GM19395 (cell line): ENCODE measurements around the gene ABR.
A peak's percentile ranks its signal among the peaks of the same experiment; 100 is the strongest.
"Not testable (repeated sequence)": the region's sequence is repeated elsewhere in the genome, so short reads cannot be mapped to it uniquely, and the experiment has no call there.

Source experiments
- ATAC-seq: cut with Tn5 transposase; IDR thresholded peaks from one replicate; pipeline ENCODE4 v1.9.1; 2021; ENCODE audit warnings: mild to moderate bottlenecking, moderate library complexity; ENCODE audit not compliant: unreplicated experiment

Gene ABR

DNA sequence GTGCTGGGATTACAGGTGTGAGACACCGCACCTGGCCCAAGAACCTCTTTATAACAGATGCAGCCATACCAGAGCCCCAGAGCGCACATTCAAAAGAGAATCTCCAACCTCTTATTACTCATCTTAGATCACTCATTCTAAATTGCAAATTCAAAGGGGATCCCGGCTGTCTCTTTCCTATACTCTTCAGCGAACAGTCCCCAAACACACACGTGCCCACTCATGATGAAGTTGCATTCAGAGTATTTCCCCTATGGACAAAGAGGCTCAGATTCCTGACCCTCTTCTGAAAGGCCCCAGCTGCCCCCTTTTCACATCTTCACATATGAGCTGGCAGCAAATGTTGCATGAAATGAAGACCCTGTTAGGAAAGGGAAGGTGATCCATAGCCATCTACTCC is 22.5 kb upstream of the ABR start:
- no peak for ATAC-seq

- ATAC-seq, result no peak
These were observed 21.4 kb upstream of the ABR start for GRCh38 chr17:1201132-1201702.

GRCh38 chr17:1199271-1199743 is 19.5 kb upstream of the ABR start:
- not testable (repeated sequence) for ATAC-seq

DNA sequence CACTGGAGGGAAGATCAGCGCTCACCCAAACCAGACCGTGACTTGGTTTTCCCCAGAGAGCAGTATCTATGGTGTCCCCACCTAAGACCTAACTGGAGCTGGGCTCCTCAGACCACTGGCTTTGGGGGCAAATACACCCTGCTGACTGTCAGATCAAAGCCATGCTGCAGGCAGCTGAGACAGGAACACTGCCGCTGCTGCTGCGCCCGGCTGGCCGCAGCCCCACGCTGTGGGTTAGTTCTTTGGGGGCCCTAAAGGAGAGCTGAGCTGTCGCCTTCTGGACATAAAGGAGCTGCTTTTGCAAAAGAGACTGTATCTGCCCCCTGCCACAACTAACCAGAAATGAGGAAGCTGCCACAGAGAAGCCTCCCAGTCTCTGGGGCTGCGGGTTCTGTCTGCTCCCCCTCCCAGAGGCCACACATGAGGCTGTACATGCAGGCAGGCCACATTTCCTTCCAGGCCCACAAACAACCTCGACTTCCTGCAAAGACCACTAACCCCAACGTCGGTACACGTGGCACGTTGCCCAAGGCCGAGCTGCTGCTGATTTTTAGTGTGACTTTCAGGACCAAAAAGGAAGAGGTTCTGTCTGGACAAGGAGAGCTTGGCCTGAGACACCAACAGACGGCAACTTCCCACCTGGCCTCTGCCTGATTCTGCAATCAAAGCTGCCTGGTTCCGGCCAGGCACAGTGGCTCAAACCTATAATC is 18.2 kb upstream of the ABR start:
- ATAC-seq, result peak; percentile 64

DNA sequence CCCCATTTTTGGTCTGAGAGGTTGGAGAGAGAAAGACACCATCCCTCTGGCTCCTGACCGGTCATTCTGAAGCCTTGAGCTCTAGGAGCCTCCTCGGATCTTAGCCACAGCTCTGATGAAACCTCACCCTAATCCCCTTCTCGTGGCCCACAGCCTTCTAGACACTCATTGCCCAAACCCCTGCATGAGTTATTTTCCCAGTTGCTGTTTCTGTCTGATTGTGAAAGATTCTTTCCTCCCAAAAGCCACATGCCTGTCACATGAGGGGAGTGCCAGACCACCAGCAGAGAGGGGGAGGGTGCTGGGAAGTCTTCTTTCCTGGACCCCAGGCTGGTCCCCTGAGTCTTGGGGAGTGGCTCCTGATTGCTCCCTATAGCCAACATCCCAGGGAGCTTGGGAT is 17.6 kb upstream of the ABR start:
- no peak for ATAC-seq

- no peak for ATAC-seq
These were observed 17.2 kb upstream of the ABR start for GRCh38 chr17:1196946-1197345.

GRCh38 chr17:1192911-1193699 is 13.3 kb upstream of the ABR start:
- ATAC-seq, result no peak

- no peak for ATAC-seq
These were observed 11.1 kb upstream of the ABR start for GRCh38 chr17:1190751-1191331.

DNA sequence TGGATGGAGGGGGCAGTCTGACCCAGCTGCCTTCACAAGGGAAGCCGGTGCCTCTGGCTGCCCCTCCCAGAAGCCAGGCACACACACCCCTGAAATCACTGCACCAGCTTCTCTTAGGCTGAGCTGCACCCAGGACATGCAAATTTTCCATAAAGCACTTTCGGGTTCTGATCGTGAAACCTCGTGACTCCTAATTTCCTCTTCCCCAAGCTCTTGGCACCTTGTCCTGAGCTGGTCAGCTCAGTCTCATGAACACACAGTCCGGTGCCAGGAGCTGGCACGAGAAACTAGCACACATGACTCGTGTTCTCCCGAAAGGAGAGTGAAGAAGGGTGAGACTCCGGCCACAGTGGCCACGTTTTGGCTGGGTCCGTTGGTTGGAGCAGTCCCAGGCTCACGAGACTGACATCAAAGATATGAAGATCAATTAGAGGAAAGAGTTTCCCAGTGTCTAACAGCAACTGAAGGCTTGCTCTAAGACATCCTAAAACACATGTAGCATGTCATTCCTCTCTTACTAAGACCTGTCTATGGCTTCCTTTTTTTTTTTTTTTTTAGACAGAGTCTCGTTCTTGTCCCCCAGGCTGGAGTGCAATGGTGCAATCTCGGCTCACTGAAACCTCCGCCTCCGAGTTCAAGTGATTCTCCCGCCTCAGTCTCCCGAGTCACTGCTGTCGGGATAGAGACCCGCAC is 9.2 kb upstream of the ABR start:
- ATAC-seq, result no peak

- ATAC-seq, result no peak
These were observed 7.4 kb upstream of the ABR start for GRCh38 chr17:1186923-1187771.

GRCh38 chr17:1186214-1186820 is 6.5 kb upstream of the ABR start:
- ATAC-seq, result no peak

GRCh38 chr17:1183171-1183873 is 3.5 kb upstream of the ABR start:
- ATAC-seq, result peak; percentile 52

- no peak for ATAC-seq
These were observed 3.0 kb upstream of the ABR start for GRCh38 chr17:1182811-1183170.

- ATAC-seq, result no peak
These were observed 2.0 kb upstream of the ABR start for GRCh38 chr17:1181753-1182137.

DNA sequence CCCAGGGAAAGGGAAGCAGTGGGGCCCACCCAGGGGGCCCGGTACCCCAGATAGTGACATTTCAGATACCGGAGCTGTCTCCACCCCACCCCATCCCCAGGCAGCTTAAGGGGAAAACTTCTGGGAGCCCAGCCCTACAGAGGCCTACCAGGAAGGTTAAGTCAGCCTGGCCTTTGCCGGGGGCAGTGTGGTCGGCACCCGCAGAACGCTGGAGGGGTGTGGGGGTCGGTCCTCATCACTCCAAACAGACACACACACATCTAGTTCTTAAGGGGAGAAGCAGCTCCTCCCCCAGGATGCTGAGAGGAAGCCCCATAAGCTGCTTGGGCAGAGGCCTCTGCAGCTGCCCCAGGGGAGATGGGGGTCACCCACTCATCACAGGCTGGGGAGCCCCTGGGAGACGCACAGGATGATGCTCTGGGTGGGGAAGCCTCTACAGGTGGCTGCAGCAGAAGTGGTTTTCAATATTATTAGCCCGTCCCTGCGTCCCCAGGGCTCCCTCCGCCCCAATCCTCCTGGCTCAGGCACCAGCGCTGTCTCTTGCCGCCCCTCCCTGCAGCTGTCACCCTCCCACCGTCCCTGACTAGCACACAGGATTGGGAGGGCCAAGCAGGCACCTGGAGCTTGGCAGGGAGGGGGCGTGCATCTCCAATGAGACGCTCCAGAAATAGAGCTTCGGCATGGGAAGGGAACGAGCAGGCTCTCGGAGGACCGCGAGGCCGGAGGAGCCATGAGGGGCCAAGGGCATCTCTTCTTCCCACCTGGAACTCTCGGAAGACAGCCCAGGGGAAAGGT is 1.4 kb upstream of the ABR start:
- no peak for ATAC-seq

- ATAC-seq, result no peak
These were observed 516 bp downstream of the ABR start for GRCh38 chr17:1179112-1179817.

DNA sequence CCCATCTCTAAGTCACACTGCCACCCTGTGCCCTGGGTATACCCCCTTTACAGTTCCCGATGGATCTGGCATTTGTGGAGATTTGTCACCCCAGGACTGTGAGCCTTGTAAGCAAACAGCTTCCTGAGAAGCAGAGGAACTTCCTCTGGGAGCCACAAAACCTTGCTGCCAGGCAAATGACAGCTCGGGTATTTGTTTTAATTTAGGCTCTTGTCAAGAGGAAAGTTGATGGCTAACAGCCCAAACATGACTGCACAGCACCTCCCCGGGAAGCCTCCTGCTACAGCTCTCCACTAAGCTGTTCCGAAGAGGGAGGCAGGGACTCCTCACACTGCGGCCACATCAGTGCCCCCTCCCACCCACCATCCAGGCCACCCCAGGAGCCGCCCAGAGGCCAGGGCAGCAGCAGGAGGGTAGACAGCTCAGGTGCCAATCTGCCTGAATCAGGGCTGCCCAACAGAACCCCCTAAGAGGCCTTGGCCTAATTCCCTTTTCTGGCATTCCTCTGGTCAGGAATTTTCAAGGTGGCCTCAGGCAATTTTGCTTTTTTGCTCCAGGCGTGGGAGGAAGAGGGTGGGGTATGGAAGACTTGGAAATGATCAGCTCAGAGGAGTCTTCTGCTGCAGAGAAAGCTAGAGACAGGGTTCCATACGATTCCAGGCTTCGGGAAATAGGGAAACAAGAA is 2.6 kb downstream of the ABR start:
- no peak for ATAC-seq
